IPS-11a (cell line): Measurements from ENCODE around the gene GNAL.
A peak's percentile ranks its signal among the peaks of the same experiment; 100 is the strongest.
"Not testable (repeated sequence)": the region's sequence is repeated elsewhere in the genome, so short reads cannot be mapped to it uniquely, and the experiment has no call there.

Experiments
- H3K4me3 ChIP-seq: one replicate; pipeline ENCODE4 v1.5.1; 2013; ENCODE audit warnings: low read depth, low read length, control low read depth

GNAL gene

GRCh38 chr18:11844436-11844835 lies 155.4 kb downstream of the GNAL start:
- H3K4me3 ChIP-seq: no peak overlapping the region

- no peak overlapping the region for H3K4me3 ChIP-seq
These were observed 156.6 kb downstream of the GNAL start for GRCh38 chr18:11845654-11846053.

- no peak overlapping the region for H3K4me3 ChIP-seq
These were observed 158.7 kb downstream of the GNAL start for GRCh38 chr18:11847811-11848210.

GRCh38 chr18:11849279-11849678 lies 160.2 kb downstream of the GNAL start:
- H3K4me3 ChIP-seq: no peak overlapping the region

- no peak overlapping the region for H3K4me3 ChIP-seq
These were observed 161.0 kb downstream of the GNAL start for GRCh38 chr18:11849841-11850634.

GRCh38 chr18:11850821-11851145 lies 161.7 kb downstream of the GNAL start:
- peak overlapping the region; percentile 100 for H3K4me3 ChIP-seq

GRCh38 chr18:11851146-11851805 lies 162.2 kb downstream of the GNAL start, which contains the start of gene CHMP1B:
TSS of gene CHMP1B (plus strand) at chr18:11851413. CDS start at chr18:11851512, 99 bp downstream.
- H3K4me3 ChIP-seq: peak within 1 kb of the TSS; percentile 100

- peak overlapping the region; percentile 100 for H3K4me3 ChIP-seq
These were observed 162.8 kb downstream of the GNAL start for GRCh38 chr18:11851806-11852337.

GRCh38 chr18:11854554-11854953 lies 165.5 kb downstream of the GNAL start:
- H3K4me3 ChIP-seq: not testable (repeated sequence)

- H3K4me3 ChIP-seq: no peak overlapping the region
These were observed 168.3 kb downstream of the GNAL start for GRCh38 chr18:11857177-11857887.

GRCh38 chr18:11859282-11859830 lies 170.3 kb downstream of the GNAL start:
- H3K4me3 ChIP-seq: no peak overlapping the region

- no peak overlapping the region for H3K4me3 ChIP-seq
These were observed 170.9 kb downstream of the GNAL start for GRCh38 chr18:11859903-11860407.

- no peak overlapping the region for H3K4me3 ChIP-seq
These were observed 171.8 kb downstream of the GNAL start for GRCh38 chr18:11860594-11861450.

GRCh38 chr18:11861583-11862288 lies 172.7 kb downstream of the GNAL start:
- H3K4me3 ChIP-seq: no peak overlapping the region

- no peak overlapping the region for H3K4me3 ChIP-seq
These were observed 173.5 kb downstream of the GNAL start for GRCh38 chr18:11862468-11863137.

GRCh38 chr18:11864471-11864870 lies 175.4 kb downstream of the GNAL start:
- no peak overlapping the region for H3K4me3 ChIP-seq

- no peak overlapping the region for H3K4me3 ChIP-seq
These were observed 176.0 kb downstream of the GNAL start for GRCh38 chr18:11865071-11865470.

- no peak overlapping the region for H3K4me3 ChIP-seq
These were observed 177.3 kb downstream of the GNAL start for GRCh38 chr18:11866329-11866728.

GRCh38 chr18:11866764-11867163 lies 177.7 kb downstream of the GNAL start:
- no peak overlapping the region for H3K4me3 ChIP-seq
